ENCODE data around the gene ZNHIT2. TPM values are rescaled to one million over a fixed set of nuclear protein-coding genes. Genes with fewer than 3 reads are reported as not detected.
A peak's percentile ranks its signal among the peaks of the same experiment; 100 is the strongest.

The ZNHIT2 gene
- total RNA-seq, 1 donor from 2014 or later = 5.8 TPM

GRCh38 chr11:65111159-65111743, 6.2 kb downstream of the ZNHIT2 start:
- intact Hi-C loops (cut with DNase I) = loop anchor here (2.0 to 5.0 kb wide), 2 partner anchors 96 to 151 kb away; partner anchors contain the start of genes ARL2 and POLA2
- ATAC-seq (no peak), DNase-seq (ENCODE audit: missing footprints) (no peak)

- DNase-seq (ENCODE audit: missing footprints) (peak; percentile 90), ATAC-seq (peak; percentile 56)
- intact Hi-C loops (cut with DNase I) = loop anchor here (2.0 to 5.0 kb wide), 2 partner anchors 96 to 152 kb away; partner anchors contain the start of genes ARL2 and POLA2
Measured at GRCh38 chr11:65110354-65110861, 7.1 kb downstream of the ZNHIT2 start.

DNA sequence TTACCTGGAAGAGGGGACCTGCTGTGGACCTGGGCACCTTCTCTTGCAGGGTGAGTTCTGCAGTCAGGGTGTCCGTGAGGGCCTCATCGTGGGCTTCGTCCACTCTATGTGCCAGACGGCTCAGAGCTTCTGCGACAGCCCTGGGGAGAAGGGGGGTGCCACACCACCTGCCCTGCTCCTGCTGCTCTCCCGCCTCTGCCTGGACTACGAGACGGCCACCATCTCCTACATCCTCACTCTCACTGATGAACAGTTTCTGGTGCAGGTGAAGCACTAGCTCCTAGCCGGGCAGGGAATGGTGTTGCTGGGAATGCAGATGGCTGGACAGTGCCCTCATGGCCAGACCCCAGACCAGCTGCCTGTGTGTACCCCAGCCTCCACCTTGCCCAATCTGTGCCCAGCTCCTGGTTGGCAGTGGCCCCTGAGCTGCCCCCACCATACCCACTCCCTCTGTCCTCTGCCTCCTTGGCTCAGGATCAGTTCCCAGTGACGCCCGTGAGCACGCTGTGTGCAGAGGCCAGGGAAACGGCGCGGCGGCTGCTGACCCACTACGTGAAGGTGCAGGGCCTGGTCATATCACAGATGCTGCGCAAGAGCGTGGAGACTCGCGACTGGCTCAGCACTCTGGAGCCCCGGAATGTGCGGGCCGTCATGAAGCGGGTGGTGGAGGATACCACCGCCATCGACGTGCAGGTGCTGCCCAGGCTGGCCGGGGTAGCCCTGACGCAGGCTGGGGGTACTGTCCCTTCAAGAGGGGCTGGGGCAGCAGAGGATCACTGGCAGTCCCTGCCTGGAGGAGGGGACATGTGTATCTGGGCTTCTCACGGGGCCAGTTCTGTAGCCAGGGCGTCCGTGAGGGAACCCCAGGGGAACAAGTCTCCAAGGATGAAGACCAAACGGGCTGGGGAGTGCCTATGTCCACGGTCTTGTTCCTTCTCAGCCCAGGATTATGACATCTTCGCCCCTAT, 8.0 kb downstream of the ZNHIT2 start:
- intact Hi-C loops (cut with DNase I) = loop anchor here (2.0 to 5.0 kb wide), 2 partner anchors 95 to 153 kb away; partner anchors contain the start of genes ARL2 and POLA2
- DNase-seq (ENCODE audit: missing footprints) (no peak), ATAC-seq (no peak)

GRCh38 chr11:65108469-65109123, 8.9 kb downstream of the ZNHIT2 start:
- intact Hi-C loops (cut with DNase I) = no loop called here
- ATAC-seq (no peak), DNase-seq (ENCODE audit: missing footprints) (no peak)

GRCh38 chr11:65107751-65108468, 9.6 kb downstream of the ZNHIT2 start:
- DNase-seq (ENCODE audit: missing footprints) (no peak), ATAC-seq (no peak)
- intact Hi-C loops (cut with DNase I) = no loop called here

DNA sequence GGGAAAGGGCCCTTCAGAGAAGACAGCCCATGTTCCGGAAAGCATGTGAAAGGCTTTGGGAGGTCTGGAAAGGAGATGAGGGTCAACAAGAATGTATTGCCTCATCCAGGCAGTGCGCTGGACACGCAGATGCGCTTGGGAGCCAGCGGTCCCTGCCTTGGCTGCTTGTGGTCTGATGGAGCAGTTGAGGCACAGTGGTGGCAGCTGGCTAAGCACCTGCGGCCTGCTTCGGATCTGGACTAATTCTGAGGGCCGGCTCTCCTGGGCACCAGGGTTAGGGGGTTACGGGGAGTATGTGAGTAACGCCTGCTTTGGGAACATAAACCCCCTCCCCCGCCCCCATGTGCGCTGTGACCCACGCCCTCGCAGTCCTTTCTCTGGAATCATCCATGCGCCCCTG, 10.4 kb downstream of the ZNHIT2 start:
- intact Hi-C loops (cut with DNase I) = no loop called here
- no peak for DNase-seq (ENCODE audit: missing footprints)
- no peak for ATAC-seq

DNA sequence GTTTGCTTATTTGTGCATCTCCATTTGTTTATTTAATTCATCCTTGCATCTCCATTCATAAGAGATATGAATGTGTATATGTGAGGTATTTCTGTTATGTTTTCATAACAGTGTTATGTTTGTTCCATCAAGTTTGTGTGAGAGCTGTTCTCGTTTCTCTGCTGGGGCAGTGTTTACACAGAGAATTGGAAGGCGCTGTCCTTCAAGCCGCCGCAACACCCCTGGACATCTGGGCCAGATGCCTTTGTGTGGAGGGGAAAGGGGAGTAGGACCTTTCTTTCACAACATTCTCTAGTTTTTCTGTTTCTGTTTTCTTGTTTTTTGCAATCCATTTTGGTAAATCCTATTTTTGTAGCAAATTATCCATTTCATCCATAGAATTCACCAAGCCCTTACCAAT, 12.9 kb downstream of the ZNHIT2 start:
- ATAC-seq = peak; percentile 37
- intact Hi-C loops (cut with DNase I) = no loop called here
- no peak for DNase-seq (ENCODE audit: missing footprints)

GRCh38 chr11:65103476-65103875, 14.0 kb downstream of the ZNHIT2 start:
- intact Hi-C loops (cut with DNase I) = no loop called here
- DNase-seq (ENCODE audit: missing footprints) = no peak
- no peak for ATAC-seq

- ATAC-seq = peak; percentile 79
- intact Hi-C loops (cut with DNase I) = no loop called here
- DNase-seq (ENCODE audit: missing footprints) = no peak
Measured at GRCh38 chr11:65102142-65103095, 15.1 kb downstream of the ZNHIT2 start.

- intact Hi-C loops (cut with DNase I) = no loop called here
- ATAC-seq (no peak), DNase-seq (ENCODE audit: missing footprints) (no peak)
Measured at GRCh38 chr11:65100674-65101350, 16.7 kb downstream of the ZNHIT2 start.

DNA sequence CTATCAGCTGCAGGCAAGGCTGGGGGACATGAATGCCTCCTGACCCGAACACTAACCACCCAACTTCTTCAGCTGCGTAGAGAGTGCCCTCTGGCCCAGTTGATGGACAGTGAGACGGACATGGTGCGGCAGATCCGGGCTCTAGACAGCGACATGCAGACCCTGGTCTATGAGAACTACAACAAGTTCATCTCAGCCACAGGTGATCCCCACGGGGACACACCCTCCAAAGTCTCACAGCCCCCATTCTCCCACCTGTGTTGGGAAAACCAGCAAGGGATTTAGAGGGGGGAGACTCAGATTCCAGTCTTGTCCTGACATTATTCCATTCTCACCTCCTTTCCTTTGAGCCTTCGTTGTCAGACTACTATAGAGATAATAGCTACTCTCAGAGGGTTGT, 20.6 kb downstream of the ZNHIT2 start:
- ATAC-seq (peak; percentile 11), DNase-seq (ENCODE audit: missing footprints) (no peak)
- intact Hi-C loops (cut with DNase I) = no loop called here

GRCh38 chr11:65095974-65096806, 21.3 kb downstream of the ZNHIT2 start, which contains the start of gene VPS51:
Gene VPS51 (plus strand): TSS chr11:65096214. CDS start chr11:65096251, 37 bp downstream.
- intact Hi-C loops (cut with DNase I) = no loop called here
- ATAC-seq = peak; percentile 97
- peak; percentile 94 for DNase-seq (ENCODE audit: missing footprints)

DNA sequence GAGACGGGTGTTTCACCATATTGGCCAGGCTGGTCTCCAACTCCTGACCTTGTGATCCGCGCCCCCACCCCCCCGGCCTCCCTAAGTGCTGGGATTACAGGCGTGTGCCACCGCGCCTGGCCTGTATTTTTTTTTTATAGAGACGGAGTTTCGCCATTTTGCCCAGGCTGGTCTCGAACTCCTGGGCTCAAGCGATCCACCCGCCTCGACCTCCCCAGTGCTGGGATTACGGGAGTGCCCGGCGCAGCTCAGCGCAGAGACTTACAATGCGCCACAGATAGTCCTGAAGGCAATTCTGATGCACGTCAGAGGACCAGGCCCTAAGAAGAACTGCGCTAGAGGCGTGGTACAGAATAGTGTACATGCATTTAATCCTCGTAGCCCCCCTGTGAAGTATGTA, 22.1 kb downstream of the ZNHIT2 start:
- intact Hi-C loops (cut with DNase I) = no loop called here
- no peak for DNase-seq (ENCODE audit: missing footprints)
- peak; percentile 8 for ATAC-seq

- intact Hi-C loops (cut with DNase I) = no loop called here
- DNase-seq (ENCODE audit: missing footprints) (no peak), ATAC-seq (no peak)
Measured at GRCh38 chr11:65090628-65091027, 26.9 kb downstream of the ZNHIT2 start.

DNA sequence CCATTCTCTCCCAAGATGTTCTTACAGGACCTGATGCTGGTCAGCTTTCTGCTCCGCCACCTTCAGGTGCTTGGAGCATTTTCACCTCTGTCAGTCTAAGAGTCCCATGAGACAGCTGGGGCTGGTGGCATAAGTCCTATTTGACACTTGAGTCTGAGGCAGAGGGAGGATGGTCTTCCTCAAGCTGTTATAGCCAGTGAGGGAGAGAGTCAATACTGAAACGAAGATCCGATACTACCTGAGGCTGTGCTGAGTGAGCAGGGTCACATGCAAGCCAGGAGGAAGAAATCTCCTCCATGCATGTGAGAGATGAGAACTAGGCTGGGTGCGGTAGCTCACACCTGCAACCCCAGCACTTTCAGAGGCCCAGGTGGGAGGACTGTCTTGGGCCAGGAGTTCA, 27.9 kb downstream of the ZNHIT2 start:
- intact Hi-C loops (cut with DNase I) = no loop called here
- no peak for DNase-seq (ENCODE audit: missing footprints)

DNA sequence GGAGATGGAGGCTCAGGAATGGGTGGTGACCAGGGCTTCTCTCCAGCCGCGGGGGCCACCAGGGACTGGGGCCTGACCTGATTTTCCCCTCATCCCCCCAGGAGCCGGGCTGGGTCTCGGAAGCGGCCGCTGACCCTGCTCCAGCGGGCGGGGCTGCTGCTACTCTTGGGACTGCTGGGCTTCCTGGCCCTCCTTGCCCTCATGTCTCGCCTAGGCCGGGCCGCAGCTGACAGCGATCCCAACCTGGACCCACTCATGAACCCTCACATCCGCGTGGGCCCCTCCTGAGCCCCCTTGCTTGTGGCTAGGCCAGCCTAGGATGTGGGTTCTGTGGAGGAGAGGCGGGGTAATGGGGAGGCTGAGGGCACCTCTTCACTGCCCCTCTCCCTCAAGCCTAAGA, 29.7 kb downstream of the ZNHIT2 start:
- ATAC-seq (no peak), DNase-seq (ENCODE audit: missing footprints) (no peak)
- intact Hi-C loops (cut with DNase I) = no loop called here

More for the DNA sequence above, 27.9 kb downstream of the ZNHIT2 start:
- no peak for ATAC-seq

Measured in Right ventricle myocardium inferior (tissue), 1 donor.